Type B pancreatic cell (in vitro differentiated cells): ENCODE measurements around the gene SLC45A2. TPM values are rescaled to one million over a fixed set of nuclear protein-coding genes. Genes with fewer than 3 reads are reported as not detected.
A peak's percentile ranks its signal among the peaks of the same experiment; 100 is the strongest.
"Not testable (repeated sequence)": the region's sequence is repeated elsewhere in the genome, so short reads cannot be mapped to it uniquely, and the experiment has no call there.

Experiments
- DNase-seq: peaks from one replicate; pipeline ENCODE4 v3.0.0; 2021; ENCODE audit warnings: mixed read lengths; ENCODE audit not compliant: unreplicated experiment; ENCODE audit errors: extremely low spot score
- H3K27ac Mint-ChIP-seq: 2 replicates; pipeline ENCODE4 v1.8.0; 2021; ENCODE audit warnings: mild to moderate bottlenecking, mixed read lengths
- H3K27me3 Mint-ChIP-seq: 2 replicates; pipeline ENCODE4 v1.8.0; 2021; ENCODE audit warnings: mixed read lengths
- H3K36me3 Mint-ChIP-seq: 2 replicates; pipeline ENCODE4 v1.8.0; 2021; ENCODE audit warnings: mixed read lengths
- H3K4me1 Mint-ChIP-seq: one replicate; pipeline ENCODE4 v1.8.0; 2021; ENCODE audit warnings: mixed read lengths; ENCODE audit not compliant: unreplicated experiment
- H3K4me3 Mint-ChIP-seq: 2 replicates; pipeline ENCODE4 v1.8.0; 2021; ENCODE audit warnings: mild to moderate bottlenecking, mixed read lengths
- H3K9me3 Mint-ChIP-seq: 2 replicates; pipeline ENCODE4 v1.8.0; 2021; ENCODE audit warnings: mixed read lengths
- total RNA-seq: library from RNA; stranded (reverse); gene quantifications from 2 replicates; pipeline ENCODE4 v1.2.1, GENCODE V29; 2021; ENCODE audit warnings: low replicate concordance
- TF ChIP-seq, protein P1 (sequence below): fragments of 200-600 bp; sonication (generic); conservative IDR thresholded peaks from 2 replicates; pipeline ENCODE4 v1.5.0; 2021; ENCODE audit warnings: antibody characterized with exemption, mild to moderate bottlenecking

The SLC45A2 gene
- total RNA-seq, 1 donor from 2014 or later = 2.1 TPM

DNA sequence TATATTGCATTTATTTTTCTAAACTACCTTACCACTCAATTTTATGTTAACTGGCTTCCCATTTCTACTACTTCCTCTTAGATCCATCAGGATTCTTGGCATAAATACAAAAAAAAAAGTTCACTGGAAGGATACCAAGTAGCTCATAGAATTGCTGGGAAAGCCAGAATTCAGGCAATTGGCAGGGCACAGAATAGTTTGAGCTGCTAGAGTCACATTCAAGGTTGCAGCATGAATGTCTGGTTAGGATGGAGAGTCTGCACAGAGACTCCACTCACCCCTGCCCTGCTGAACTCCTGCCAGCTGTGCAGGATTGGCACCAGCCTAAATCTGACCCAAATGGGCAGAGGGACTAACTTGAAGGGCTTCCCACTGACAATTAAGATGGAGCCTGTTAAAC lies 28.3 kb upstream of the SLC45A2 start:
- no peak overlapping the region for H3K27ac Mint-ChIP-seq
- no peaks in the 10 kb centered on the region for H3K27me3 Mint-ChIP-seq
- peaks cover 4% of the 10 kb centered on the region for H3K9me3 Mint-ChIP-seq
- H3K4me1 Mint-ChIP-seq = peaks cover 16% of the 10 kb centered on the region
- TF ChIP-seq, protein P1, sequence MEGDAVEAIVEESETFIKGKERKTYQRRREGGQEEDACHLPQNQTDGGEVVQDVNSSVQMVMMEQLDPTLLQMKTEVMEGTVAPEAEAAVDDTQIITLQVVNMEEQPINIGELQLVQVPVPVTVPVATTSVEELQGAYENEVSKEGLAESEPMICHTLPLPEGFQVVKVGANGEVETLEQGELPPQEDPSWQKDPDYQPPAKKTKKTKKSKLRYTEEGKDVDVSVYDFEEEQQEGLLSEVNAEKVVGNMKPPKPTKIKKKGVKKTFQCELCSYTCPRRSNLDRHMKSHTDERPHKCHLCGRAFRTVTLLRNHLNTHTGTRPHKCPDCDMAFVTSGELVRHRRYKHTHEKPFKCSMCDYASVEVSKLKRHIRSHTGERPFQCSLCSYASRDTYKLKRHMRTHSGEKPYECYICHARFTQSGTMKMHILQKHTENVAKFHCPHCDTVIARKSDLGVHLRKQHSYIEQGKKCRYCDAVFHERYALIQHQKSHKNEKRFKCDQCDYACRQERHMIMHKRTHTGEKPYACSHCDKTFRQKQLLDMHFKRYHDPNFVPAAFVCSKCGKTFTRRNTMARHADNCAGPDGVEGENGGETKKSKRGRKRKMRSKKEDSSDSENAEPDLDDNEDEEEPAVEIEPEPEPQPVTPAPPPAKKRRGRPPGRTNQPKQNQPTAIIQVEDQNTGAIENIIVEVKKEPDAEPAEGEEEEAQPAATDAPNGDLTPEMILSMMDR = no peak
- no peak overlapping the region for H3K4me3 Mint-ChIP-seq
- no peak for DNase-seq
- no peaks in the 10 kb centered on the region for H3K36me3 Mint-ChIP-seq

DNA sequence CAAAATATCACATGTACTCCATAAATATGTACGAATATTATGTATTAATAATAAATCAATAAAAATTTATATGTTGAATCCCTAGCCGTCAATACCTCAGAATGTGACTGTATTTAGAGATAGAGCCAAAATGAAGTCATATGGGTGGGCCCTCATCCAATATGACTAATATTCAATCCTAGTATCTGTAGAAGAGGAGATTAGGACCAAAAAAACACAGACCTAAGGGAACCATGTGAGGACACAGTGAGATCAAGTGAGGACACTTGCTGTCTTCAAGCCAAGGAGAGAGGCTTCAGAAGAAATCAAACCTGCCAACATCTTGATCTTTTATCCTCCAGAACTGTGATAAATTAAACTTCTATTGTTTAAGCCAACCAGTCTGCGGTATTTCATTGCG lies 27.0 kb upstream of the SLC45A2 start:
- no peaks in the 10 kb centered on the region for H3K36me3 Mint-ChIP-seq
- no peak for DNase-seq
- H3K27me3 Mint-ChIP-seq = no peaks in the 10 kb centered on the region
- no peak overlapping the region for H3K27ac Mint-ChIP-seq
- peaks cover 4% of the 10 kb centered on the region for H3K9me3 Mint-ChIP-seq
- TF ChIP-seq, protein P1 = no peak
- H3K4me1 Mint-ChIP-seq = peaks cover 21% of the 10 kb centered on the region
- no peak overlapping the region for H3K4me3 Mint-ChIP-seq

DNA sequence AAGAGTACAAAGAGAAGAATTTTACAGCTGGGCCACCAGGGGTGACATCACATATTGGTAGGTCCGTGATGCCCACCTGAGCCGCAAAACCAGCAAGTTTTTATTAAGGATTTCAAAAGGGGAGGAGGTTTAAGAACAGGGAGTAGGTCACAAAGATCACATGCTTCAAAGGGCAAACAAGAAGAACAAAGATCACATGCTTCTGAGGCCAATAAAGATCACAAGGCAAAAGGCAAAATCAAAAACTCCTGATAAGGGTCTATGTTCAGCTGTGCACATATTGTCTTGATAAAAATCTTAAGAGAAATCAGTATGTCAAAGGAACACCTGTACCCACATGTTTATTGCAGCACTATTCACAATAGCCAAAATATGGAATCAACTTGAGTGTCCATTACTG lies 25.7 kb upstream of the SLC45A2 start:
- H3K4me3 Mint-ChIP-seq, H3K27me3 Mint-ChIP-seq, H3K9me3 Mint-ChIP-seq, H3K36me3 Mint-ChIP-seq, DNase-seq: not testable (repeated sequence)
- Mint-ChIP-seq H3K4me1 (peaks cover 21% of the 10 kb centered on the region), H3K27ac (peak overlapping the region; percentile 22)

DNA sequence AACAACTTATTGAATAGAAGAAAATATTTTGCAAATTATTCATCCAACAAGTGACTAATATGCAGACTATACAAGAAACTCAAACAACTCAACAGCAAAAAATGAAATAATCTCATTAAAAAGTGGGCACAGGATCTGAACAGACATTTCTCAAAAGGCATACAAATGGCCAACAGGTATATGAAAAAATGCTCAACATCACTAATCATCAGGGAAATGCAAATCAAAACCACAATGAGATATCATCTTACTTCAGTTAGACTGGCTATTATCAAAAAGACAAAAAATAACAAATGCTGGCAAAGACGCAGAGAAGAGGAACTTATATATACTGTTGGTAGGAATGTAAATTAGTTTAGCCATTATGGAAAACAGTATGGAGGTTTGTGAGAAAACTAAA lies 25.1 kb upstream of the SLC45A2 start:
- peak overlapping the region; percentile 95 for H3K27ac Mint-ChIP-seq
- H3K27me3 Mint-ChIP-seq = no peaks in the 10 kb centered on the region
- TF ChIP-seq, protein P1 = no peak
- H3K4me3 Mint-ChIP-seq = peak overlapping the region; percentile 95
- no peak for DNase-seq
- H3K36me3 Mint-ChIP-seq = no peaks in the 10 kb centered on the region
- H3K9me3 Mint-ChIP-seq = peaks cover 4% of the 10 kb centered on the region
- H3K4me1 Mint-ChIP-seq = peaks cover 21% of the 10 kb centered on the region

- Mint-ChIP-seq H3K4me1 (peaks cover 23% of the 10 kb centered on the region), H3K27me3 (no peaks in the 10 kb centered on the region), H3K36me3 (peaks cover 2% of the 10 kb centered on the region), H3K9me3 (peaks cover 4% of the 10 kb centered on the region), H3K27ac (peak overlapping the region; percentile 95), H3K4me3 (peak overlapping the region; percentile 95)
- DNase-seq = no peak
- TF ChIP-seq, protein P1 = no peak
These were observed 24.3 kb upstream of the SLC45A2 start for GRCh38 chr5:34008802-34009201.

GRCh38 chr5:34007621-34008600 lies 23.4 kb upstream of the SLC45A2 start, which contains the start of gene AMACR:
Gene AMACR (minus strand): TSS chr5:34008050. CDS start chr5:34008019, 31 bp downstream.
- peak within 1 kb of the TSS; percentile 95 for H3K4me3 Mint-ChIP-seq
- H3K27ac Mint-ChIP-seq = peak within 1 kb of the TSS; percentile 95
- H3K27me3 Mint-ChIP-seq = no peaks in the 10 kb centered on the region
- H3K9me3 Mint-ChIP-seq = peaks cover 4% of the 10 kb centered on the region
- DNase-seq = peak; percentile 95
- peaks cover 32% of the 10 kb centered on the region for H3K4me1 Mint-ChIP-seq
- TF ChIP-seq, protein P1 = no peak
- peaks cover 11% of the 10 kb centered on the region for H3K36me3 Mint-ChIP-seq
